ENCODE results near the gene PTPRG. TPM values are rescaled to one million over a fixed set of nuclear protein-coding genes. Genes with fewer than 3 reads are reported as not detected.

PTPRG gene
- total RNA-seq, 2 experiments from 2014 or later: 0.24 to 0.37 TPM

DNA sequence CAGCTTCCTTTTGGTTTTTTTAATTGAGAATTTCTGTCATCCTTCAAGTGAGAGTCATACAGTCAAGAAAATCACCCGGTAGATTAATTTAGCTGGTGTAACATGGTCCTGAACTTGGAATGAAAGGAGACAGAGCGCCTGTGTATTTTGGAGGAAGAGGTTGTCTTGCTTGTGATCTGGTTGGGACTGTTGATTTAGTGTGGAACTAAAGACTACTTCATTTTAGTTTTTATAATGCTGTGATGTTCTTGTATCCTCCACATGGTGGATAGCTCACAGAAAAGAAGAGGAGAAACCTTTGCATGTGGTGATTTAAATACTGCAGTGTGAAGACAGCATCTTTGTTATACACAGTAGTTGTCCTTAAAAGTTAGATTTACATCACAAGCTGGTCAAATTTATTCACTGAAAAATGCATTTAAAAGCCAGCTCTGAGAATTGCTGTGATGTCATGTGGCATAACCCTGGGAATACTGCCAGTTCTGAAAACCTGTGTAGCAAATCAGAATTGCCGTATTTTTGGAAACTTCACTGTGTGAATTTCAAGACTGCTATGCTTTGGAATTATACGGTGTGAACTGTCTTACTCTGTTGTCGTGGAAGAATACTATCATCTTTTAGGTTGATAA is 268.5 kb downstream of the PTPRG start:
- Mint-ChIP-seq H3K4me1 (ENCODE audit: low read depth) (no peaks in the 10 kb centered on the region), H3K27me3 (ENCODE audit: low read depth) (no peaks in the 10 kb centered on the region), H3K4me3 (no peak overlapping the region), H3K9me3 (no peaks in the 10 kb centered on the region), H3K36me3 (ENCODE audit: low read depth) (no peaks in the 10 kb centered on the region), H3K27ac (no peak overlapping the region)
- DNase-seq: no peak
- intact Hi-C loops (cut with micrococcal nuclease): no loop called here
- CTCF ChIA-PET: interaction anchor here (1.0 kb wide), 1 partner anchor 42 kb away, joined by 3 read pairs; no protein-coding TSS in a partner anchor

DNA sequence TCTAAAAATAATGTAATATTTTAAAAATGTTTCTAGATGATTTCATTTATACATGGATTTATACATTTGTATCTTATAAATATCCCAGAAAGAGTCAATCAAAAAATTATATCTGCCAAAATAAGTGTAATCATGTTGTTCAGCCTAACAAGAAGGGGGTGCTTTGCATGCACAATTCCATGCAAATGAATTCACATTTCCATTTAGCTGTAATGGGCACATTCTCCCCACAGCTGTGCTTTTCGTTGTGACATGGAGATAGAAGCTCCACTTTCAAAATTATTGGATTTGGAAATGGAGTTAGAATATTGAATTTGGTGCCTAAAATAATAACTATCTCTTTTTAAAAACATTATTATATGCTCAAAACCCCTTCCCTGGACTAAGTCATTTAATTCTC is 270.6 kb downstream of the PTPRG start:
- peaks cover 3% of the 10 kb centered on the region for H3K27me3 Mint-ChIP-seq (ENCODE audit: low read depth)
- H3K27ac Mint-ChIP-seq: no peak overlapping the region
- H3K36me3 Mint-ChIP-seq (ENCODE audit: low read depth): no peaks in the 10 kb centered on the region
- no peaks in the 10 kb centered on the region for H3K9me3 Mint-ChIP-seq
- no peak overlapping the region for H3K4me3 Mint-ChIP-seq
- H3K4me1 Mint-ChIP-seq (ENCODE audit: low read depth): no peaks in the 10 kb centered on the region
- no peak for DNase-seq
- CTCF ChIA-PET: interaction anchor here (0.6 kb wide), 1 partner anchor 12 kb away, joined by 3 read pairs; no protein-coding TSS in a partner anchor
- intact Hi-C loops (cut with micrococcal nuclease): no loop called here

GRCh38 chr3:61832375-61833229 is 271.2 kb downstream of the PTPRG start:
- intact Hi-C loops (cut with micrococcal nuclease): no loop called here
- CTCF ChIA-PET: no interaction called here
- DNase-seq: no peak
- Mint-ChIP-seq H3K4me1 (ENCODE audit: low read depth) (no peaks in the 10 kb centered on the region), H3K27ac (no peak overlapping the region), H3K27me3 (ENCODE audit: low read depth) (peaks cover 6% of the 10 kb centered on the region), H3K36me3 (ENCODE audit: low read depth) (no peaks in the 10 kb centered on the region), H3K4me3 (no peak overlapping the region), H3K9me3 (no peaks in the 10 kb centered on the region)

GRCh38 chr3:61839256-61839655 is 277.9 kb downstream of the PTPRG start:
- no peaks in the 10 kb centered on the region for H3K36me3 Mint-ChIP-seq (ENCODE audit: low read depth)
- no peak for DNase-seq
- no peak overlapping the region for H3K4me3 Mint-ChIP-seq
- peaks cover 10% of the 10 kb centered on the region for H3K27me3 Mint-ChIP-seq (ENCODE audit: low read depth)
- no peak overlapping the region for H3K27ac Mint-ChIP-seq
- H3K4me1 Mint-ChIP-seq (ENCODE audit: low read depth): no peaks in the 10 kb centered on the region
- intact Hi-C loops (cut with micrococcal nuclease): no loop called here
- no peaks in the 10 kb centered on the region for H3K9me3 Mint-ChIP-seq
- CTCF ChIA-PET: interaction anchor here (0.7 kb wide), 1 partner anchor 134 kb away, joined by 3 read pairs; no protein-coding TSS in a partner anchor

GRCh38 chr3:61841111-61841845 is 279.9 kb downstream of the PTPRG start:
- H3K4me1 Mint-ChIP-seq (ENCODE audit: low read depth): no peaks in the 10 kb centered on the region
- H3K36me3 Mint-ChIP-seq (ENCODE audit: low read depth): no peaks in the 10 kb centered on the region
- CTCF ChIA-PET: no interaction called here
- DNase-seq: no peak
- no peaks in the 10 kb centered on the region for H3K9me3 Mint-ChIP-seq
- H3K27me3 Mint-ChIP-seq (ENCODE audit: low read depth): peaks cover 7% of the 10 kb centered on the region
- H3K27ac Mint-ChIP-seq: no peak overlapping the region
- intact Hi-C loops (cut with micrococcal nuclease): no loop called here
- H3K4me3 Mint-ChIP-seq: no peak overlapping the region

- intact Hi-C loops (cut with micrococcal nuclease): no loop called here
- CTCF ChIA-PET: no interaction called here
- H3K4me3 Mint-ChIP-seq: no peak overlapping the region
- no peak overlapping the region for H3K27ac Mint-ChIP-seq
- peaks cover 8% of the 10 kb centered on the region for H3K27me3 Mint-ChIP-seq (ENCODE audit: low read depth)
- no peaks in the 10 kb centered on the region for H3K9me3 Mint-ChIP-seq
- no peak for DNase-seq
- no peaks in the 10 kb centered on the region for H3K36me3 Mint-ChIP-seq (ENCODE audit: low read depth)
- H3K4me1 Mint-ChIP-seq (ENCODE audit: low read depth): no peaks in the 10 kb centered on the region
Measured at GRCh38 chr3:61841988-61842387, 280.6 kb downstream of the PTPRG start.

DNA sequence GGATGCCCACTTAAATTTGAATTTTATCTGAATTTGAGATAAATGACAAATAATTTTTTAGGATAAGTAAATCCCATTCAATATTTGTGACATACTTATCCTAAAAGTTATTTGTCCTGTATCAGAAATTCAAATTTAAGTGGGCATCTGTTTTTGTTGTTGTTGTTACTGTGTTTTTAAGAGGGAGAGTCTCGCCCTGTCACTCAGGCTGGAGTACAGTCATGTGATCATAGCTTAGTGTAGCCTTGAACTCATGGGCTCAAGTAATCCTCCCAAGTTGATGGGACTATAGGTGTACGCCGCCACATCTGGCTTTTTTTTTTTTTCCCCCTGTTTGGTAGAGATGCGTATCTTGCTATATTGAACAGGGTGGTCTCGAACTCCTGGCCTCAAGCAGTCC is 283.0 kb downstream of the PTPRG start:
- Mint-ChIP-seq H3K27ac (no peak overlapping the region), H3K9me3 (no peaks in the 10 kb centered on the region), H3K36me3 (ENCODE audit: low read depth) (no peaks in the 10 kb centered on the region), H3K27me3 (ENCODE audit: low read depth) (peaks cover 9% of the 10 kb centered on the region), H3K4me1 (ENCODE audit: low read depth) (no peaks in the 10 kb centered on the region), H3K4me3 (no peak overlapping the region)
- no peak for DNase-seq
- CTCF ChIA-PET: interaction anchor here (0.6 to 0.7 kb wide), 2 partner anchors 12 to 30 kb away, joined by 3 read pairs; no protein-coding TSS in a partner anchor
- intact Hi-C loops (cut with micrococcal nuclease): no loop called here

- no peak for DNase-seq
- Mint-ChIP-seq H3K4me1 (ENCODE audit: low read depth) (no peaks in the 10 kb centered on the region), H3K27me3 (ENCODE audit: low read depth) (peaks cover 6% of the 10 kb centered on the region), H3K4me3 (no peak overlapping the region), H3K9me3 (no peaks in the 10 kb centered on the region), H3K27ac (no peak overlapping the region), H3K36me3 (ENCODE audit: low read depth) (no peaks in the 10 kb centered on the region)
- CTCF ChIA-PET: interaction anchor here (0.6 kb wide), 1 partner anchor 580 kb away, joined by 3 read pairs; no protein-coding TSS in a partner anchor
- intact Hi-C loops (cut with micrococcal nuclease): no loop called here
Measured at GRCh38 chr3:61846488-61846887, 285.1 kb downstream of the PTPRG start.

- no peak overlapping the region for H3K4me3 Mint-ChIP-seq
- no peak for DNase-seq
- CTCF ChIA-PET: no interaction called here
- H3K36me3 Mint-ChIP-seq (ENCODE audit: low read depth): no peaks in the 10 kb centered on the region
- H3K27me3 Mint-ChIP-seq (ENCODE audit: low read depth): peaks cover 6% of the 10 kb centered on the region
- intact Hi-C loops (cut with micrococcal nuclease): no loop called here
- H3K9me3 Mint-ChIP-seq: no peaks in the 10 kb centered on the region
- H3K27ac Mint-ChIP-seq: no peak overlapping the region
- H3K4me1 Mint-ChIP-seq (ENCODE audit: low read depth): no peaks in the 10 kb centered on the region
Measured at GRCh38 chr3:61847784-61848462, 286.6 kb downstream of the PTPRG start.

GRCh38 chr3:61848885-61849284 is 287.5 kb downstream of the PTPRG start:
- no peaks in the 10 kb centered on the region for H3K4me1 Mint-ChIP-seq (ENCODE audit: low read depth)
- no peak for DNase-seq
- no peak overlapping the region for H3K4me3 Mint-ChIP-seq
- H3K36me3 Mint-ChIP-seq (ENCODE audit: low read depth): no peaks in the 10 kb centered on the region
- H3K27me3 Mint-ChIP-seq (ENCODE audit: low read depth): peaks cover 6% of the 10 kb centered on the region
- intact Hi-C loops (cut with micrococcal nuclease): no loop called here
- H3K9me3 Mint-ChIP-seq: no peaks in the 10 kb centered on the region
- H3K27ac Mint-ChIP-seq: no peak overlapping the region
- CTCF ChIA-PET: no interaction called here

DNA sequence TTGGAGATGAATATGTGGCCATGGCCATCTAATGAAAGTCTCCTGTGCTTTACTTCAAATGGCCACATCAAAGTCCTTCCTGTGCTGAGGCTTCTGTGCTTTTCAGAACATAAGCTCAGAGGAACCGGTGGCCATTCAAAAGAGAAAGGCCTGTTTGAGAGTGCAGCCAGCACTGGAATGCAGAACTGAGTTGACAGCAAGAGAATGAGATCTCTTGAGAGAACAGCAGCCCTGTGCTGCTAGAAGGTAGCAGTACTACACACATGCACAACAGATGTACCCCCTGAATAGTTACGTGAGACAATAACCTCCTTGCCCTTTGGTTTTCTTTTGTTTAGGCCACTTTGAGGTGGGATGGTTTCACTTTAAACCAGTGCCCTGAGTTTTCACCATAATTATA is 292.5 kb downstream of the PTPRG start:
- Mint-ChIP-seq H3K4me1 (ENCODE audit: low read depth) (no peaks in the 10 kb centered on the region), H3K4me3 (no peak overlapping the region), H3K9me3 (no peaks in the 10 kb centered on the region), H3K27ac (no peak overlapping the region), H3K36me3 (ENCODE audit: low read depth) (no peaks in the 10 kb centered on the region), H3K27me3 (ENCODE audit: low read depth) (peaks cover 3% of the 10 kb centered on the region)
- intact Hi-C loops (cut with micrococcal nuclease): loop anchor here (10.0 kb wide), 1 partner anchor 81 kb away; no protein-coding TSS in a partner anchor
- CTCF ChIA-PET: interaction anchor here (1.1 kb wide), 1 partner anchor 97 kb away, joined by 3 read pairs; no protein-coding TSS in a partner anchor
- DNase-seq: no peak

- no peaks in the 10 kb centered on the region for H3K9me3 Mint-ChIP-seq
- intact Hi-C loops (cut with micrococcal nuclease): loop anchor here (10.0 kb wide), 1 partner anchor 80 kb away; no protein-coding TSS in a partner anchor
- peaks cover 5% of the 10 kb centered on the region for H3K27me3 Mint-ChIP-seq (ENCODE audit: low read depth)
- H3K4me3 Mint-ChIP-seq: no peak overlapping the region
- no peaks in the 10 kb centered on the region for H3K4me1 Mint-ChIP-seq (ENCODE audit: low read depth)
- H3K36me3 Mint-ChIP-seq (ENCODE audit: low read depth): no peaks in the 10 kb centered on the region
- H3K27ac Mint-ChIP-seq: no peak overlapping the region
- no peak for DNase-seq
- CTCF ChIA-PET: no interaction called here
Measured at GRCh38 chr3:61855211-61855610, 293.8 kb downstream of the PTPRG start.
